Measurements from ENCODE around the gene DMRTC2.

DMRTC2 gene

GRCh38 chr19:41845001-41845050, at the start of gene DMRTC2:
Gene DMRTC2 (plus strand): TSS chr19:41845042. CDS start chr19:41847429, 2,387 bp downstream.
- TF ChIP-seq CTCF (IDR thresholded peaks at IDR 0.05; ENCODE audit: low read depth, low read length) = no peak
- DNase-seq (ENCODE audit: extremely low read depth, low read depth) = no peak

- no peak for TF ChIP-seq CTCF (IDR thresholded peaks at IDR 0.05; ENCODE audit: low read depth, low read length)
- no peak for DNase-seq (ENCODE audit: extremely low read depth, low read depth)
These were observed 48.5 kb upstream of the DMRTC2 start, which contains the start of gene CEACAM3 for GRCh38 chr19:41796362-41796761. Gene CEACAM3 (plus strand): TSS chr19:41796587. CDS start chr19:41796678, 91 bp downstream.

- TF ChIP-seq CTCF (IDR thresholded peaks at IDR 0.05; ENCODE audit: low read depth, low read length) = no peak
- no peak for DNase-seq (ENCODE audit: extremely low read depth, low read depth)
These were observed 47.9 kb upstream of the DMRTC2 start for GRCh38 chr19:41796901-41797300.

GRCh38 chr19:41799444-41800000, 45.3 kb upstream of the DMRTC2 start:
- DNase-seq (ENCODE audit: extremely low read depth, low read depth) = no peak
- no peak for TF ChIP-seq CTCF (IDR thresholded peaks at IDR 0.05; ENCODE audit: low read depth, low read length)

GRCh38 chr19:41801031-41801430, 43.8 kb upstream of the DMRTC2 start:
- TF ChIP-seq CTCF (IDR thresholded peaks at IDR 0.05; ENCODE audit: low read depth, low read length) = no peak
- no peak for DNase-seq (ENCODE audit: extremely low read depth, low read depth)

- TF ChIP-seq CTCF (IDR thresholded peaks at IDR 0.05; ENCODE audit: low read depth, low read length) = no peak
- no peak for DNase-seq (ENCODE audit: extremely low read depth, low read depth)
These were observed 43.0 kb upstream of the DMRTC2 start for GRCh38 chr19:41801792-41802211.

GRCh38 chr19:41802770-41803169, 42.1 kb upstream of the DMRTC2 start:
- no peak for DNase-seq (ENCODE audit: extremely low read depth, low read depth)
- no peak for TF ChIP-seq CTCF (IDR thresholded peaks at IDR 0.05; ENCODE audit: low read depth, low read length)

Data from AG09319 (cell line).